Tibial artery (tissue), 4 donors: ENCODE measurements around the gene POPDC2.

ENCODE experiments used
- DNase-seq, 2 donors: peaks; one replicate each; pipeline ENCODE4 v3.0.0-alpha.2; 2019
- H3K27ac ChIP-seq, 2 donors: fragments of 200-600 bp; sonication (generic) in 1 of 2; 1 replicate in 1 of 2; 2 replicates in 1 of 2; pipeline ENCODE4 v1.5.1; 2018 to 2019; ENCODE audit warnings: mild to moderate bottlenecking in 1 of 2
- H3K27me3 ChIP-seq, 2 donors: fragments of 200-600 bp; sonication (generic) in 1 of 2; one replicate each; pipeline versions ENCODE4 v1.5.1 to v1.6.0; 2016 to 2019
- H3K36me3 ChIP-seq, 3 donors: fragments of 200-600 bp; sonication (generic) in 2 of 3; one replicate each; pipeline ENCODE4 v1.5.1; 2016 to 2019; ENCODE audit warnings: mild to moderate bottlenecking in 2 of 3
- H3K4me1 ChIP-seq, 4 donors: fragments of 200-600 bp; sonication (generic) in 2 of 4; 1 replicate in 3 of 4; 2 replicates in 1 of 4; pipeline ENCODE4 v1.5.1; 2016 to 2019
- H3K4me3 ChIP-seq, 2 donors: fragments of 200-600 bp; sonication (generic) in 1 of 2; 1 replicate in 1 of 2; 2 replicates in 1 of 2; pipeline ENCODE4 v1.5.1; 2018 to 2019; ENCODE audit warnings: mild to moderate bottlenecking in 2 of 2
- H3K9me3 ChIP-seq, 3 donors: fragments of 200-600 bp; sonication (generic) in 1 of 3; one replicate each; pipeline ENCODE4 v1.5.1; 2016 to 2019
- CTCF ChIP-seq, 2 experiments: fragments of 200-600 bp in 1 of 2; fragments of 450-650 bp in 1 of 2; IDR thresholded peaks; one replicate each; pipeline ENCODE4 v1.5.1; 2017 to 2019; ENCODE audit warnings: antibody characterized with exemption in 2 of 2, mild to moderate bottlenecking in 1 of 2, moderate library complexity in 1 of 2
- intact Hi-C: fragments of 100-400 bp; cut with DNase I; formaldehyde crosslinking; loops from one replicate; pipeline ENCODE4 v1.15.0; 2023; ENCODE audit warnings: low total_unique reads

Gene POPDC2

GRCh38 chr3:119658994-119659393 lies 1.4 kb downstream of the POPDC2 start:
- H3K4me1 ChIP-seq: peaks cover 0 to 30% (median 13%) of the 10 kb centered on the region in 4 donors
- H3K4me3 ChIP-seq: no peak overlapping the region
- no peak for TF ChIP-seq CTCF (IDR thresholded peaks at IDR 0.05)
- no peaks in the 10 kb centered on the region for H3K36me3 ChIP-seq
- no peaks in the 10 kb centered on the region for H3K9me3 ChIP-seq
- intact Hi-C loops: no loop called here
- no peak for DNase-seq
- no peak overlapping the region for H3K27ac ChIP-seq
- H3K27me3 ChIP-seq: no peaks in the 10 kb centered on the region

- intact Hi-C loops: no loop called here
- TF ChIP-seq CTCF (IDR thresholded peaks at IDR 0.05): no peak
- Histone ChIP-seq H3K4me1 (peaks cover 0 to 30% (median 13%) of the 10 kb centered on the region in 4 donors), H3K36me3 (peaks cover 0 to 2% (median 0%) of the 10 kb centered on the region in 3 donors), H3K9me3 (no peaks in the 10 kb centered on the region), H3K27me3 (no peaks in the 10 kb centered on the region), H3K4me3 (no peak overlapping the region), H3K27ac (no peak overlapping the region)
- DNase-seq: no peak
Measured at GRCh38 chr3:119657887-119658702, 2.3 kb downstream of the POPDC2 start.

GRCh38 chr3:119653876-119654275 lies 6.5 kb downstream of the POPDC2 start:
- Histone ChIP-seq H3K9me3 (no peaks in the 10 kb centered on the region), H3K27me3 (no peaks in the 10 kb centered on the region), H3K4me3 (no peak overlapping the region), H3K27ac (no peak overlapping the region), H3K36me3 (peaks cover 0 to 6% (median 0%) of the 10 kb centered on the region in 3 donors), H3K4me1 (no peaks in the 10 kb centered on the region)
- no peak for TF ChIP-seq CTCF (IDR thresholded peaks at IDR 0.05)
- DNase-seq: no peak
- intact Hi-C loops: no loop called here

GRCh38 chr3:119652306-119653033 lies 7.9 kb downstream of the POPDC2 start:
- Histone ChIP-seq H3K36me3 (peaks cover 0 to 13% (median 0%) of the 10 kb centered on the region in 3 donors), H3K4me1 (peaks cover 0 to 10% (median 3%) of the 10 kb centered on the region in 4 donors), H3K27me3 (no peaks in the 10 kb centered on the region), H3K4me3 (no peak overlapping the region), H3K27ac (no peak overlapping the region), H3K9me3 (no peaks in the 10 kb centered on the region)
- intact Hi-C loops: no loop called here
- DNase-seq: no peak
- TF ChIP-seq CTCF (IDR thresholded peaks at IDR 0.05): no peak

GRCh38 chr3:119649761-119650160 lies 10.6 kb downstream of the POPDC2 start:
- Histone ChIP-seq H3K27me3 (no peaks in the 10 kb centered on the region), H3K27ac (no peak overlapping the region), H3K4me1 (peaks cover 0 to 15% (median 3%) of the 10 kb centered on the region in 4 donors), H3K4me3 (no peak overlapping the region), H3K9me3 (no peaks in the 10 kb centered on the region), H3K36me3 (peaks cover 0 to 13% (median 0%) of the 10 kb centered on the region in 3 donors)
- TF ChIP-seq CTCF (IDR thresholded peaks at IDR 0.05): no peak
- intact Hi-C loops: loop anchor here (10.0 kb wide), 1 partner anchor 1625 kb away; no protein-coding TSS in a partner anchor
- DNase-seq: no peak
